HepG2 (cell line): Measurements from ENCODE around the gene CNTFR. TPM values are rescaled to one million over a fixed set of nuclear protein-coding genes. Genes with fewer than 3 reads are reported as not detected.
A peak's percentile ranks its signal among the peaks of the same experiment; 100 is the strongest.

ENCODE experiments used
- ATAC-seq: fragments of 200-7000 bp; cut with Tn5 transposase; 3 replicates; pipeline ENCODE4 v1.9.1; 2020; ENCODE audit warnings: mild to moderate bottlenecking, moderate library complexity
- BruUV-seq: library from RNA; stranded (reverse); fragments of 400-500 nt; replicated peaks from 2 replicates; lab custom pipeline; 2021; lab: Mats Ljungman, UMichigan
- CTCF ChIA-PET: fragments of 300-600 bp; formaldehyde crosslinking; extraction: SDS; loops from one replicate; lab custom pipeline; 2021; ENCODE audit warnings: low total read pairs, inconsistent platforms, low intra/inter-chr PET ratio; lab: Yijun Ruan, JAX
- POLR2A ChIA-PET: fragments of 350-600 bp; sonication (Branson Sonifier 250); formaldehyde crosslinking; loops from one replicate; lab custom pipeline; 2020; ENCODE audit warnings: antibody characterized with exemption, inconsistent platforms; lab: Yijun Ruan, JAX
- DNase-seq: peaks from one replicate; pipeline ENCODE4 v3.0.0-alpha.2; 2015; ENCODE audit warnings: low spot score
- FAIRE-seq: peaks from 3 replicates; lab custom pipeline; 2011; peaks lifted over from hg19 to GRCh38; lab: Jason Lieb, UNC
- H2AFZ ChIP-seq: one replicate; pipeline ENCODE4 v1.6.1; 2011; ENCODE audit warnings: low read length, inconsistent platforms
- H3K27ac ChIP-seq: fragments of 300-600 bp; 3 replicates; pipeline ENCODE4 v1.8.0; 2011; ENCODE audit warnings: mixed run types, mild to moderate bottlenecking, mixed read lengths, low read length, inconsistent platforms; ENCODE audit not compliant: insufficient read depth; ENCODE audit errors: extremely low read length
- H3K27me3 ChIP-seq, 2 experiments: fragments of 200-600 bp in 1 of 2; 2 replicates in 1 of 2; 3 replicates in 1 of 2; pipeline versions ENCODE4 v1.6.0 to v1.8.0; 2011; ENCODE audit warnings: low read length in 2 of 2, mild to moderate bottlenecking in 2 of 2, moderate library complexity in 2 of 2, inconsistent platforms in 1 of 2; ENCODE audit not compliant: insufficient read depth in 2 of 2, control insufficient read depth in 1 of 2
- H3K36me3 ChIP-seq, 2 experiments: fragments of 200-600 bp in 1 of 2; replicated peaks in 1 of 2; 2 replicates in 1 of 2; 3 replicates in 1 of 2; pipeline versions ENCODE4 v1.5.1 to v1.8.0; 2011; ENCODE audit warnings: low read length in 2 of 2, inconsistent platforms in 1 of 2; ENCODE audit not compliant: insufficient read depth in 2 of 2, control insufficient read depth in 1 of 2
- H3K4me1 ChIP-seq: 2 replicates; pipeline ENCODE4 v1.5.1; 2012; ENCODE audit warnings: low read length, inconsistent platforms; ENCODE audit not compliant: insufficient read depth
- H3K4me2 ChIP-seq: 2 replicates; pipeline ENCODE4 v1.6.0; 2011; ENCODE audit warnings: low read depth, low read length, inconsistent platforms
- H3K4me3 ChIP-seq, 3 experiments: fragments of 200-600 bp in 1 of 3; sonication (generic), shearing (Covaris generic) in 1 of 3; replicated peaks in 1 of 3; 2 replicates each; pipeline ENCODE4 v1.5.1; 2011 to 2016; ENCODE audit warnings: low read length in 3 of 3, inconsistent platforms in 2 of 3, low read depth in 2 of 3, mild to moderate bottlenecking in 2 of 3, control low read depth in 1 of 3, mixed read lengths in 1 of 3; ENCODE audit not compliant: insufficient read depth in 1 of 3
- H3K79me2 ChIP-seq: one replicate; pipeline ENCODE4 v1.6.1; 2011; ENCODE audit warnings: low read length, inconsistent platforms; ENCODE audit not compliant: insufficient read depth
- H3K9ac ChIP-seq: 2 replicates; pipeline ENCODE4 v1.6.0; 2011; ENCODE audit warnings: mild to moderate bottlenecking, low read depth, low read length, inconsistent platforms; ENCODE audit not compliant: insufficient read depth
- H3K9me3 ChIP-seq: 2 replicates; pipeline ENCODE4 v1.5.1; 2012; ENCODE audit warnings: mild to moderate bottlenecking, low read length
- H4K20me1 ChIP-seq: 2 replicates; pipeline ENCODE4 v1.6.0; 2011; ENCODE audit warnings: inconsistent platforms, mild to moderate bottlenecking, low read length, moderate library complexity; ENCODE audit not compliant: insufficient read depth
- EED ChIP-seq: sonication (generic); formaldehyde crosslinking; IDR thresholded peaks from 2 replicates; pipeline ENCODE4 v1.5.0; 2020; ENCODE audit warnings: mild to moderate bottlenecking, missing genetic modification reagents
- EZH2 ChIP-seq: conservative IDR thresholded peaks from 2 replicates; pipeline ENCODE4 v1.6.1; 2012; ENCODE audit warnings: mild to moderate bottlenecking, low read depth, low read length, moderate library complexity
- FOXM1 ChIP-seq: sonication (generic); formaldehyde crosslinking; IDR thresholded peaks from 2 replicates; pipeline ENCODE4 v1.5.0; 2020; ENCODE audit warnings: missing genetic modification reagents
- KDM2A ChIP-seq: sonication (generic); formaldehyde crosslinking; IDR thresholded peaks from 2 replicates; pipeline ENCODE4 v1.4.0; 2020; ENCODE audit warnings: low read depth, missing genetic modification reagents, borderline replicate concordance
- NR2F1 ChIP-seq, 2 experiments: fragments of 450-650 bp in 1 of 2; formaldehyde crosslinking in 1 of 2; IDR thresholded peaks; 2 replicates each; pipeline versions ENCODE4 v1.5.0 to v1.6.1; 2016 to 2020; ENCODE audit warnings: mild to moderate bottlenecking in 1 of 2, missing compliant biosample characterization in 1 of 2, missing genetic modification reagents in 1 of 2, moderate library complexity in 1 of 2
- ZNF564 ChIP-seq: sonication (generic); formaldehyde crosslinking; IDR thresholded peaks from 2 replicates; pipeline ENCODE4 v1.8.1; 2023; ENCODE audit warnings: mild to moderate bottlenecking, missing genetic modification reagents
- WGBS: methylation state at CpG from one replicate; pipeline ENCODE4 v1.1.6; 2017; ENCODE audit warnings: low lambda C conversion rate; 5-methylcytosine and 5-hydroxymethylcytosine counted together
- in situ Hi-C: cut with HindIII; loops from 2 replicates; pipeline ENCODE4 v1.10.0; 2017; ENCODE audit warnings: low pct_unique_long_range_greater_than_20kb; ENCODE audit not compliant: extremely low pct_ligation_motif_present
- intact Hi-C: fragments of 100-400 bp; cut with micrococcal nuclease; formaldehyde crosslinking; loops from one replicate; pipeline ENCODE4 v1.10.0; 2022; ENCODE audit not compliant: unreplicated experiment
- polyA plus RNA-seq, 8 experiments: library from polyadenylated mRNA; depleted of rRNA in 3 of 8; stranded (reverse) in 7 of 8; unstranded in 1 of 8; fragments of >200 nt; fragmentation: Illumina TruSeq in 4 of 8; extraction: Trizol in 4 of 8; gene quantifications; 2 replicates each; pipeline versions ENCODE4 v1.2.1 to v1.2.3, GENCODE V29; 2011 to 2016; ENCODE audit warnings: low read depth in 4 of 8, missing spikeins in 1 of 8, mixed read lengths in 1 of 8; ENCODE audit not compliant: insufficient read depth in 1 of 8
- total RNA-seq, 5 experiments: library from RNA; depleted of rRNA; stranded (reverse); fragments of >200 nt; fragmentation: Illumina TruSeq; extraction: Trizol; gene quantifications; 2 replicates each; pipeline ENCODE4 v1.2.3, GENCODE V29; 2016; ENCODE audit warnings: low read depth in 1 of 5

Gene CNTFR
- total and polyA plus RNA-seq, 2 of the 13 experiments (the other 11 are each of a cell fraction or from before 2014, with no cell fraction given), result not detected

- in situ Hi-C loops (no loop called here), intact Hi-C loops (no loop called here)
- no peaks in the 10 kb centered on the region for H3K9me3 ChIP-seq
- peak overlapping the region; percentile 44 for H3K4me2 ChIP-seq
- ChIA-PET POLR2A (interaction anchor here (1.1 kb wide), 1 partner anchor 9 kb away, joined by 3 read pairs; no protein-coding TSS in a partner anchor), CTCF (no interaction called here)
- H3K27me3 ChIP-seq, result peaks cover 11 to 40% of the 10 kb centered on the region in 2 experiments; a peak in 3 of 5 replicates
- H3K9ac ChIP-seq, result no peak overlapping the region
- no peak overlapping the region for H3K27ac ChIP-seq
- H3K4me1 ChIP-seq, result peaks cover 14% of the 10 kb centered on the region
- H4K20me1 ChIP-seq, result no peaks in the 10 kb centered on the region
- TF ChIP-seq EED (CRISPR knock-in tag) (0 out of 2 replicates have a peak, but pooled peaks have one; percentile 1), KDM2A (CRISPR knock-in tag) (no peak), NR2F1 (CRISPR knock-in tag; IDR thresholded peaks at IDR 0.05) (no peak), EZH2 (0 out of 2 replicates have a peak, but pooled peaks have one; percentile 35), FOXM1 (peak; percentile 30; the same call in 1 of the 2 replicates), ZNF564 (peak; percentile 7; the same call in 1 of the 2 replicates)
- DNase-seq (no peak), FAIRE-seq (no peak), ATAC-seq (peak; percentile 30)
- no peaks in the 10 kb centered on the region for H3K36me3 ChIP-seq
- WGBS, result 34% methylated on average over 17 of the region's 31 CpGs
- peak overlapping the region; percentile 27 to 45 (median 43); a peak in 4 of 6 replicates for H3K4me3 ChIP-seq
- H3K79me2 ChIP-seq, result no peaks in the 10 kb centered on the region
- no peak overlapping the region for H2AFZ ChIP-seq
- no TSS peak for BruUV-seq
Observed at GRCh38 chr9:34522091-34522887, 67.2 kb downstream of the CNTFR start.
